PFSK-1 (cell line): ENCODE data around the gene TCF3. TPM values are rescaled to one million over a fixed set of nuclear protein-coding genes. Genes with fewer than 3 reads are reported as not detected.
A peak's percentile ranks its signal among the peaks of the same experiment; 100 is the strongest.

Source experiments
- FOXP2 ChIP-seq: optimal IDR thresholded peaks from 2 replicates; pipeline ENCODE3; 2011; ENCODE audit warnings: borderline replicate concordance, control low read depth, inconsistent platforms; ENCODE audit not compliant: insufficient read depth; ENCODE audit errors: extremely low read length, extremely low read depth
- POLR2AphosphoS5 ChIP-seq: IDR thresholded peaks from 2 replicates; pipeline ENCODE4 v1.6.1; 2012; ENCODE audit warnings: low read depth, mild to moderate bottlenecking, control low read depth, low read length, moderate library complexity
- REST ChIP-seq, 2 experiments: IDR thresholded peaks; 2 replicates each; pipeline versions ENCODE4 v1.6.1 to v1.8.0; 2011 to 2012; ENCODE audit warnings: low read depth in 2 of 2, low read length in 2 of 2, control low read depth in 1 of 2, inconsistent platforms in 1 of 2, mild to moderate bottlenecking in 1 of 2, moderate library complexity in 1 of 2; ENCODE audit not compliant: insufficient read depth in 1 of 2
- SIN3A ChIP-seq: IDR thresholded peaks from 2 replicates; pipeline ENCODE4 v1.6.1; 2012; ENCODE audit warnings: mild to moderate bottlenecking, low read length, moderate library complexity, borderline replicate concordance; ENCODE audit not compliant: insufficient read depth
- TAF1 ChIP-seq: IDR thresholded peaks from 2 replicates; pipeline ENCODE4 v1.6.1; 2012; ENCODE audit warnings: low read length, control low read depth, borderline replicate concordance; ENCODE audit not compliant: insufficient read depth
- polyA plus RNA-seq: library from polyadenylated mRNA; unstranded; fragments of >200 nt; gene quantifications from one replicate; pipeline ENCODE4 v1.2.1, GENCODE V29; 2012; ENCODE audit warnings: low read depth, missing spikeins; ENCODE audit not compliant: insufficient read length

The TCF3 gene
- 192 TPM for polyA plus RNA-seq

DNA sequence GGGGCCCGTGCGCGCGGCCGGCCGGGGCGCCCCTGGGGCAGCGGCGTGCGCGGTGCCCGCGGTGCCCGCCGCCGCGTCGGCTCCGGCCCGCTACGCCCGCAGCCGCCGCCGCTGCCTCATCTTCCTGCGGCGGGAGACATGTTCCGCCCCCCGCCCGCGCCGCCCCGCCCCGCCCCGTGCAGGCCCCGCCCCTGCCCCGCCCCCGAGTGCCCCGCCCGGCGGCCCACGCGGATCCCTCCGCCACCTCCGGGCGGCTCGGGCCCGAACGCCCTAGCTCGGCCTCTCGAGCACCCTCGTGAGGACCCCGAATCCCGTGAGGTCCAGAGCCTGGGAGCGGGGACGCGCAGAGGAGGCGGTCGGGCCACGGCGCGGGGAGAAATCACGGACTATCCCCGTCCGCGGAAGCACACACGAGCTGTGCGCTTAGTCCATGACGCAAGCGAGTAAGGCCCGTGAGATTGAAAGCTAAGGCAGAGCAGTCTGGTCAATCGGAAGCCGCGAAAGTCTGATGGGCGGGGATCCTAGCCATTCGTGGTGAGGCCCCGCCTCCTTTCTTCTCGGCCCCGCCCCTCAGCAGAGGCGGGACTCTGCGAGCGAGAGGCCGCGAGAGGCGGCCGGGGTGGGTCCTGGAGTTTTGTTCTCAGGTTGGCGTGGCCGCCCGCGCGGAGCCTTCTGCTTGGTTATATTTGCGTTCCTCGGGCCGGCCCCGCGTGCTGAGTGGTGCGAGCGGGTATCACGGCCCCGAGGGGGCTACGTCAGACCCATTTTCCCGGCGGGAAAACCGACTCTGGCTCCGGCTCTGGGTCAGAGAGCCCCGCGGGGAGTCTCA, at the start of gene TCF3:
TSS of gene TCF3 (minus strand) at position 145 of the 829 bp plus-strand sequence. CDS start 2,367 bp downstream, outside the sequence.
- TF ChIP-seq TAF1: peak; percentile 78; the same call in 1 of the 2 replicates
- no peak for TF ChIP-seq FOXP2
- no peak for TF ChIP-seq REST (IDR thresholded peaks at IDR 0.05; ENCODE audit: insufficient read depth in 1 of 2, low read depth in 2 of 2, low read length in 2 of 2)
- peak; percentile 63; the same call in 1 of the 2 replicates for TF ChIP-seq POLR2AphosphoS5
- TF ChIP-seq SIN3A: 0 out of 2 replicates have a peak, but pooled peaks have one; percentile 9

GRCh38 chr19:1700733-1701663, 48.6 kb upstream of the TCF3 start:
- no peak for TF ChIP-seq POLR2AphosphoS5
- no peak for TF ChIP-seq REST (IDR thresholded peaks at IDR 0.05; ENCODE audit: insufficient read depth in 1 of 2, low read depth in 2 of 2, low read length in 2 of 2)
- no peak for TF ChIP-seq TAF1
- no peak for TF ChIP-seq SIN3A
- no peak for TF ChIP-seq FOXP2

DNA sequence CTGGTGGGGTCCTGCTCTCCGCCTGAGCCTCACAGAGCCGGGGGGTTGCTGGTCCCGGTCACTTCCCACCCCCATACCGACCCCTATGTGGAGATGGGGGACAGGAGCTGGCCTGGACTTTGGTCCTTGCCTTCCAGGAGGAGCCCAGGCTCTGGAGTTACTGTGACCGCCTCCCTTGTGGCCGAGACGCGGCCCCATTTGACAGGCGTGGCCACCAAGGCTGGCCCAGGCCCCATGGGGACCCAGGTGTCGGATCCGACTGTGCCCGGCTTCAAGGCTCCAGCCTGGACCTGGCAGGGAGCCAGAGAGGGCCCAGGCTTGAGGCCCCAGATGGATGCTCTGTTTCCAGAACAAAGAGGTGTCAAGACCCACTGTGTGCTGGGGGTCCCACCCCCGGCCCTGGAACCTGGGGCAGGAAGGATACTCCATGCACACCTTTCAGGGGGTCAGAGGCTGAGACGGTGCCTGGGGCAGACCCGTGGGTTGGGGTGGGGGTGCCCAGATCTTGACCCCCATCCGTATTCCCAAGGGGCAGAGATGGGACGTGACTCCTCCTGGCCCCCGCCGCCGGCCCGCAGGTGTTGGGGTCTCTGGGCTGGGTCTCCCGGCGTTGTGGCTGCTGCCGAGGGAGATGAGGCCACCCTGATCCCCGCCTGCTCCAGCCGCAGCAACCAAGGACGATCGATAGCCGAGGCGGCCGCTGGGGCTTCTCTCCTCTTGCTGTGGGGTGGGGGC, 47.8 kb upstream of the TCF3 start:
- no peak for TF ChIP-seq REST (IDR thresholded peaks at IDR 0.05; ENCODE audit: insufficient read depth in 1 of 2, low read depth in 2 of 2, low read length in 2 of 2)
- TF ChIP-seq SIN3A: no peak
- no peak for TF ChIP-seq TAF1

DNA sequence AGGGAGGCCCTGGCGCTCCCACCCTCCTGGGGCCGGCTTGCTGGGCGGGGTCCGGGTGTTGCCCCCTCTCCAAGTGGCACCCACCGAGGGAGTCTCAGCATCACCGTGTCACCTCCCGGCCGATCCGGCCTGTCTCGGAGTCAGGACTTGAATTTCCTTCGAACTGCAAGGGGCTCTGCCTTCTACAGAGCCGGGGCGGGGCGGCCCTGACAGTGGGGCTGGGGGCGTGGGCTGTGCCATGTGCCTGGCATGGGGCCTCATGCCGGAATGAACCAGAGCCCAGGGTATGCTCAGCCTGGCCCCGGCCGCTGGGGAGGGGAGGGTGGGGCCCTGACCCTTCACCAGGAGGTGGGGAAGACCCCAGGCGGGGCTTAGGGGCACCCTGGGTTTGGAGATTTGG, 47.0 kb upstream of the TCF3 start:
- TF ChIP-seq FOXP2 (no peak), REST (IDR thresholded peaks at IDR 0.05; ENCODE audit: insufficient read depth in 1 of 2, low read depth in 2 of 2, low read length in 2 of 2) (no peak), POLR2AphosphoS5 (no peak), TAF1 (no peak), SIN3A (no peak)
